Breast epithelium (tissue), 3 donors: Measurements from ENCODE around the gene TOP3A.

Experiments used
- POLR2A ChIP-seq: fragments of 450-650 bp; IDR thresholded peaks from one replicate; pipeline ENCODE4 v1.6.1; 2016; ENCODE audit warnings: antibody characterized with exemption, mild to moderate bottlenecking, moderate library complexity
- POLR2AphosphoS5 ChIP-seq, 3 donors: sonication (generic); formaldehyde crosslinking; IDR thresholded peaks; one replicate each; pipeline ENCODE4 v1.6.1; 2017; ENCODE audit warnings: antibody characterized with exemption in 3 of 3
- TF ChIP-seq, protein P1 (sequence below), 3 donors: fragments of 450-650 bp; IDR thresholded peaks; one replicate each; pipeline ENCODE4 v1.5.1; 2016 to 2017; ENCODE audit warnings: antibody characterized with exemption in 3 of 3, mild to moderate bottlenecking in 3 of 3, moderate library complexity in 3 of 3

DNA sequence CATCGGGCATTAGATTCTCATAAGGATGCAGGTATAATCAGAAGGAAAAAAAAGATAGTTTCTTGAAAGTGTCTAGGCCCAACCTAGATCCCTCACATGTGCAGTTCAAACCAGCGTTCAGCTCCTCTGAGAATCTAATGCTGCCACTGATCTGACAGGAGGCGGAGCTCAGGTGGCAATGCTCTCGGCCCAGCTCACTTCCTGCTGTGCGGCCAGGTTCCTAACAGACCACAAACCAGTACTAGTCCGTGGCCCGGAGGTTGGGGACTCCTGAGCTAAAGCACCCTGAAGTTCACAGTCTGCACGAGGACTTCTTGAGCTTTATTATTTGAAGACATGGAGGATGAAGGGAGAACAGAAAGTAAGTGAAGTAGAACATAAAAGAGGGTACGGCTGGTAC, 17.1 kb upstream of the TOP3A start:
- TF ChIP-seq, protein P1, sequence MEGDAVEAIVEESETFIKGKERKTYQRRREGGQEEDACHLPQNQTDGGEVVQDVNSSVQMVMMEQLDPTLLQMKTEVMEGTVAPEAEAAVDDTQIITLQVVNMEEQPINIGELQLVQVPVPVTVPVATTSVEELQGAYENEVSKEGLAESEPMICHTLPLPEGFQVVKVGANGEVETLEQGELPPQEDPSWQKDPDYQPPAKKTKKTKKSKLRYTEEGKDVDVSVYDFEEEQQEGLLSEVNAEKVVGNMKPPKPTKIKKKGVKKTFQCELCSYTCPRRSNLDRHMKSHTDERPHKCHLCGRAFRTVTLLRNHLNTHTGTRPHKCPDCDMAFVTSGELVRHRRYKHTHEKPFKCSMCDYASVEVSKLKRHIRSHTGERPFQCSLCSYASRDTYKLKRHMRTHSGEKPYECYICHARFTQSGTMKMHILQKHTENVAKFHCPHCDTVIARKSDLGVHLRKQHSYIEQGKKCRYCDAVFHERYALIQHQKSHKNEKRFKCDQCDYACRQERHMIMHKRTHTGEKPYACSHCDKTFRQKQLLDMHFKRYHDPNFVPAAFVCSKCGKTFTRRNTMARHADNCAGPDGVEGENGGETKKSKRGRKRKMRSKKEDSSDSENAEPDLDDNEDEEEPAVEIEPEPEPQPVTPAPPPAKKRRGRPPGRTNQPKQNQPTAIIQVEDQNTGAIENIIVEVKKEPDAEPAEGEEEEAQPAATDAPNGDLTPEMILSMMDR (IDR thresholded peaks at IDR 0.05): no peak
- TF ChIP-seq POLR2A: no peak
- no peak for TF ChIP-seq POLR2AphosphoS5 (IDR thresholded peaks at IDR 0.05)
